Liver (tissue), 3 donors: ENCODE data around the gene LCN10.

ENCODE experiments used
- CTCF ChIP-seq: fragments of 150-350 bp; IDR thresholded peaks from 2 replicates; pipeline ENCODE4 v1.5.1; 2017; ENCODE audit warnings: improper control_type of control experiment, low read depth, low read length; ENCODE audit not compliant: missing input control
- FOXA1 ChIP-seq: IDR thresholded peaks from 2 replicates; pipeline ENCODE4 v1.6.1; 2016; ENCODE audit warnings: antibody characterized with exemption
- HNF4A ChIP-seq, 2 donors: conservative IDR thresholded peaks; 2 replicates each; pipeline ENCODE4 v1.6.1; 2016; ENCODE audit warnings: antibody characterized with exemption in 2 of 2, mild to moderate bottlenecking in 2 of 2
- JUND ChIP-seq, 2 donors: IDR thresholded peaks; 2 replicates each; pipeline ENCODE4 v1.6.1; 2016; ENCODE audit warnings: antibody characterized with exemption in 2 of 2
- RAD21 ChIP-seq, 2 donors: IDR thresholded peaks; 2 replicates each; pipeline ENCODE4 v1.6.1; 2016; ENCODE audit warnings: antibody characterized with exemption in 2 of 2, mild to moderate bottlenecking in 2 of 2
- SP1 ChIP-seq: IDR thresholded peaks from 2 replicates; pipeline ENCODE4 v1.6.1; 2018; ENCODE audit warnings: antibody characterized with exemption, mild to moderate bottlenecking
- TAF1 ChIP-seq: conservative IDR thresholded peaks from 2 replicates; pipeline ENCODE4 v1.6.1; 2016; ENCODE audit warnings: antibody characterized with exemption, mild to moderate bottlenecking
- donor health status: healthy.
- donor health status: healthy.

- no peak for TF ChIP-seq FOXA1
- no peak for TF ChIP-seq SP1
- no peak for TF ChIP-seq CTCF
- no peak for TF ChIP-seq HNF4A (conservative IDR thresholded peaks at IDR 0.05)
- no peak for TF ChIP-seq TAF1
- TF ChIP-seq RAD21 (IDR thresholded peaks at IDR 0.05) = no peak
- TF ChIP-seq JUND (IDR thresholded peaks at IDR 0.05) = no peak
Observed at GRCh38 chr9:136760424-136760823, 17.7 kb upstream of the LCN10 start.
